Activated T-helper 2 cell treated with anti-CD3 and anti-CD28 coated beads, Interferon-gamma antibody, Interleukin-2, Interleukin-4, amounts not matched to agents 10 μg/mL and 5 μg/mL and 100 μg/mL, durations not matched to agents 14 hours and 24 hours and 36 hours (primary cell): Measurements from ENCODE around the gene SEC16A. TPM values are rescaled to one million over a fixed set of nuclear protein-coding genes. Genes with fewer than 3 reads are reported as not detected.

ENCODE experiments used
- DNase-seq: peaks from one replicate; pipeline ENCODE4 v3.0.0; 2021; ENCODE audit warnings: low spot score
- H3K27ac Mint-ChIP-seq: one replicate; pipeline ENCODE4 v1.8.0; 2021; ENCODE audit warnings: mixed read lengths
- H3K27me3 Mint-ChIP-seq: one replicate; pipeline ENCODE4 v1.8.0; 2021; ENCODE audit warnings: low read depth, mixed read lengths
- H3K36me3 Mint-ChIP-seq: one replicate; pipeline ENCODE4 v1.8.0; 2021; ENCODE audit warnings: low read depth, mixed read lengths
- H3K4me1 Mint-ChIP-seq: one replicate; pipeline ENCODE4 v1.8.0; 2021; ENCODE audit warnings: low read depth, mixed read lengths
- H3K4me3 Mint-ChIP-seq: one replicate; pipeline ENCODE4 v1.8.0; 2021; ENCODE audit warnings: low read depth, mild to moderate bottlenecking, moderate library complexity, mixed read lengths
- H3K9me3 Mint-ChIP-seq: one replicate; pipeline ENCODE4 v1.8.0; 2021; ENCODE audit warnings: mixed read lengths
- intact Hi-C: fragments of 100-400 bp; cut with micrococcal nuclease; formaldehyde crosslinking; loops from one replicate; pipeline ENCODE4 v1.15.1; 2023
- total RNA-seq: library from RNA; stranded (reverse); gene quantifications from 2 replicates; pipeline ENCODE4 v1.2.3, GENCODE V29; 2022

SEC16A gene
- total RNA-seq, 1 donor from 2014 or later: 74.5 TPM

DNA sequence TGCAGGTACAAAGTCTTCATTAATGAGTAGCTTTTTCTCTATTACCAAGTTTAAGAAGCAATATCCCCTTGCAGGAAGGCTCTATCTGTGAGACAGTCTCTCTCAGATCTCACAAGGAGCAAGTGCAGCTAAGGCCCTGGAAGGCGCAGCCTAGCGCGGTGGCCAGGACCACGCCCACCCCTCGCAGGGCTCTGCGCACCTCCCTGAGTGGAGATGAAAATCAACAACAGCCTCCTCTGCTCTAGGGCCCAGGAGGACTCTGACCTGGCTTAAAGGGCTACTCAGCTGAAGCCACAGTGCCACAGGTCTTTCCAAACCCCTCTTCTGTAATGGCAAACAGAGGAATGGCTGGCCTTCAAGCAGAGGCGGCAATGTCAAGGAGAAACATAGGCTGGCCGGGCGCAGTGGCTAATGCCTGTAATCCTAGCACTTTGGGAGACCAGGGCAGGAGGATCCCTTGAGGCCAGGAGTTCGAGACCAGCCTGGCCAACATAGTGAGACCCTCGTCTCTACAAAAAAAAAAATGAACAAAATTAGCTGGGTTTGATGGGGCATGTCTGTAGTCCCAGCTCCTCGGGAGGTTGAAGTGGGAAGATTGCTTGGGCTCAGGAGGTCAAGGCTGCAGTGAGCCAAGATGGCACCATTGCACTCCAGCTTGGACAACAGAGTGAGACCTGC, 11.9 kb downstream of the SEC16A start:
- no peaks in the 10 kb centered on the region for H3K9me3 Mint-ChIP-seq
- no peaks in the 10 kb centered on the region for H3K4me1 Mint-ChIP-seq
- peaks cover 63% of the 10 kb centered on the region for H3K36me3 Mint-ChIP-seq

GRCh38 chr9:136470356-136470755, 12.5 kb downstream of the SEC16A start:
- H3K9me3 Mint-ChIP-seq: no peaks in the 10 kb centered on the region

More for the DNA sequence above, 11.9 kb downstream of the SEC16A start:
- no peaks in the 10 kb centered on the region for H3K27me3 Mint-ChIP-seq
- no peak for DNase-seq
- intact Hi-C loops: no loop called here
- H3K4me3 Mint-ChIP-seq: no peak overlapping the region
- H3K27ac Mint-ChIP-seq: no peak overlapping the region

DNA sequence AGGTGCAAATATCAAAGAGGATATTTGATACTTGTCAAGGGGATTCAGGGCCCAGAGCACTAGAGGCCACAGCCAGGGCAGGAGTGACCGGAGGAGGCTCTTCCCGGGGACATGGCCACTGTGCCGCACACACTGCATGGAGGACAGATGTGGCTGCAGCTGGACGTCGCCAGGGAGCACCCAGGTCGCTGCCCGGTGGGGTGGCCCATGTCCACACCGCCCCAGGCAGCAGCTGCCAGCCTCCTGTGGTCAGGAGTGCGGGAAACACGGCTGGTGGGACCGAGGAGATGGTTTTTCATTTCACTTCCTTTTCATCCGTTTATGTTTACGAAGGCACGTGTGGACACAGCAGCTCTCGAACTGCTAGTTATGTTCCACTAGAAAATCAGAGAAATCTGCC, 15.1 kb downstream of the SEC16A start:
- H3K4me3 Mint-ChIP-seq: no peak overlapping the region
- DNase-seq: no peak
- no peak overlapping the region for H3K27ac Mint-ChIP-seq
- H3K4me1 Mint-ChIP-seq: no peaks in the 10 kb centered on the region
- H3K27me3 Mint-ChIP-seq: no peaks in the 10 kb centered on the region
- H3K36me3 Mint-ChIP-seq: peaks cover 62% of the 10 kb centered on the region
- H3K9me3 Mint-ChIP-seq: no peaks in the 10 kb centered on the region
- intact Hi-C loops: no loop called here

More at GRCh38 chr9:136470356-136470755, 12.5 kb downstream of the SEC16A start:
- Mint-ChIP-seq H3K27ac (no peak overlapping the region), H3K27me3 (no peaks in the 10 kb centered on the region), H3K4me3 (no peak overlapping the region), H3K4me1 (no peaks in the 10 kb centered on the region), H3K36me3 (peaks cover 63% of the 10 kb centered on the region)
- DNase-seq: no peak
- intact Hi-C loops: no loop called here

- no peaks in the 10 kb centered on the region for H3K9me3 Mint-ChIP-seq
- intact Hi-C loops: no loop called here
- H3K4me1 Mint-ChIP-seq: no peaks in the 10 kb centered on the region
- H3K4me3 Mint-ChIP-seq: no peak overlapping the region
- H3K27ac Mint-ChIP-seq: no peak overlapping the region
- no peak for DNase-seq
- no peaks in the 10 kb centered on the region for H3K27me3 Mint-ChIP-seq
- H3K36me3 Mint-ChIP-seq: peaks cover 72% of the 10 kb centered on the region
Measured at GRCh38 chr9:136466155-136466541, 16.7 kb downstream of the SEC16A start.

GRCh38 chr9:136465500-136466154, 17.2 kb downstream of the SEC16A start:
- no peaks in the 10 kb centered on the region for H3K4me1 Mint-ChIP-seq
- H3K4me3 Mint-ChIP-seq: no peak overlapping the region
- no peak for DNase-seq
- H3K27me3 Mint-ChIP-seq: no peaks in the 10 kb centered on the region
- H3K36me3 Mint-ChIP-seq: peaks cover 75% of the 10 kb centered on the region
- intact Hi-C loops: no loop called here
- no peak overlapping the region for H3K27ac Mint-ChIP-seq
- no peaks in the 10 kb centered on the region for H3K9me3 Mint-ChIP-seq

GRCh38 chr9:136464241-136464640, 18.6 kb downstream of the SEC16A start:
- Mint-ChIP-seq H3K4me3 (no peak overlapping the region), H3K4me1 (no peaks in the 10 kb centered on the region), H3K27me3 (no peaks in the 10 kb centered on the region), H3K36me3 (peaks cover 70% of the 10 kb centered on the region), H3K9me3 (no peaks in the 10 kb centered on the region), H3K27ac (no peak overlapping the region)
- intact Hi-C loops: no loop called here
- no peak for DNase-seq

GRCh38 chr9:136463578-136463977, 19.3 kb downstream of the SEC16A start:
- Mint-ChIP-seq H3K27me3 (no peaks in the 10 kb centered on the region), H3K9me3 (no peaks in the 10 kb centered on the region), H3K4me1 (no peaks in the 10 kb centered on the region), H3K27ac (no peak overlapping the region), H3K36me3 (peaks cover 74% of the 10 kb centered on the region), H3K4me3 (no peak overlapping the region)
- intact Hi-C loops: no loop called here
- DNase-seq: no peak

DNA sequence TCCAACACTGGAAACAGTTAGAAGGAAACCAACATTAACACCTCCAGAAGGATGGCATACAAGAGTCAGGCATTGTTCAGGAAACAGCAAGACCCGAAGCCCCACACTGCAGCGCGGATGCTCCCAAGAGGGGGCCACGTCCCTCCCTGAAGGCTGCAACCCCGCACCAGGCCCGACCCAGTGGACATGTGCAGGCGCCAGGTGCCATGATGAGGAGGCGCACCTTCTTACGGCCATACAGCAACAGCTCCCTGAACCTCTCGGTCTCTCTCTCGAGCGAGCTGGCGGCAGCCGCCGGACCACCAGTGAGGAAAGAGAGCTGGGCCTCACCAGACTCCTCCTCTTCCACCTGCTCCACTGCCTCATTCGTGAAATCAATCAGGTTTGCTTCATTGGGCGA, 20.2 kb downstream of the SEC16A start:
- H3K4me3 Mint-ChIP-seq: no peak overlapping the region
- no peak for DNase-seq
- H3K9me3 Mint-ChIP-seq: no peaks in the 10 kb centered on the region
- no peak overlapping the region for H3K27ac Mint-ChIP-seq
- H3K4me1 Mint-ChIP-seq: no peaks in the 10 kb centered on the region
- intact Hi-C loops: no loop called here
- H3K27me3 Mint-ChIP-seq: no peaks in the 10 kb centered on the region
- H3K36me3 Mint-ChIP-seq: peaks cover 78% of the 10 kb centered on the region

GRCh38 chr9:136460772-136461325, 22.0 kb downstream of the SEC16A start:
- intact Hi-C loops: no loop called here
- Mint-ChIP-seq H3K9me3 (no peaks in the 10 kb centered on the region), H3K4me3 (no peak overlapping the region), H3K4me1 (no peaks in the 10 kb centered on the region), H3K27ac (no peak overlapping the region), H3K27me3 (no peaks in the 10 kb centered on the region), H3K36me3 (peaks cover 79% of the 10 kb centered on the region)
- no peak for DNase-seq

DNA sequence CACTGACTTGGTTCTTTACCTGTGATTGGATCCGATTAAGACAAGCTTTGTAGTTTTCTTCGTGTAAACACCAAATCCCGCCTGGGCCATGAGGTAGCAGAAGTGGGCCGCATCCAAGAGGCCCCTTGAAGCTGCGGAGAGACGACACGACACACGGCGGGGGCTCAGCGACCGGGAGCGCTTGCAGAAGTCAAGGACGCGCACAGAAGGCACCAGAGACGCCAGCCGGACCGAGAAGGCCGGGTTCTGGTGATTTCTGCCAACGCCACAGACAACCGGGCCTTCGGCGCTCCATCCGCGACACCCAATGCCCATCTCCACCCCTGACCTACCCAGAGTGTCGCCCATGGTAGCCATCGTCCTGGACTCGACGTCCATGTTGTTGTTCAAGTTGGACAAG, 23.4 kb downstream of the SEC16A start:
- no peak overlapping the region for H3K27ac Mint-ChIP-seq
- no peak overlapping the region for H3K4me3 Mint-ChIP-seq
- intact Hi-C loops: no loop called here
- H3K27me3 Mint-ChIP-seq: no peaks in the 10 kb centered on the region
- H3K36me3 Mint-ChIP-seq: peaks cover 73% of the 10 kb centered on the region
- H3K4me1 Mint-ChIP-seq: no peaks in the 10 kb centered on the region
- DNase-seq: no peak
- no peaks in the 10 kb centered on the region for H3K9me3 Mint-ChIP-seq

DNA sequence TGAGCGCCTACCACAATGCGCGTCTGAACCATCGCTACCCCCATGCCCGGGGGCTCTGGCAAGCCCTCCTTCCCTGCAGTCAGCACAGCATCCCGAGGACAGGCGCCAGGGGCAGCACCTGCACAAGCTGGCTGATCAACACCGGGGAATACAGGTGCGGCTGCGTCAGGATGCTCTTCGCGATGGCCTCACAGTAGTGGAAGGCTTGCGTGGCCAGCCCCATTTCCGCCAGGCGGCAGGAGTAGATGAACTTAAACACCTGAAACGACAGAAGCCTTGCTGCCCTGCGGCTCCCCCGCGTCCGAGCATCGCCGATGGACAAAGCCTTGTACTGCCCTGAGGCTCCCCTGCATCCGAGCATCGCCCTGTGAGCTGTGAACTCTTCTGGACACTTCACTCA, 25.5 kb downstream of the SEC16A start:
- H3K4me3 Mint-ChIP-seq: no peak overlapping the region
- H3K9me3 Mint-ChIP-seq: no peaks in the 10 kb centered on the region
- peaks cover 70% of the 10 kb centered on the region for H3K36me3 Mint-ChIP-seq

DNA sequence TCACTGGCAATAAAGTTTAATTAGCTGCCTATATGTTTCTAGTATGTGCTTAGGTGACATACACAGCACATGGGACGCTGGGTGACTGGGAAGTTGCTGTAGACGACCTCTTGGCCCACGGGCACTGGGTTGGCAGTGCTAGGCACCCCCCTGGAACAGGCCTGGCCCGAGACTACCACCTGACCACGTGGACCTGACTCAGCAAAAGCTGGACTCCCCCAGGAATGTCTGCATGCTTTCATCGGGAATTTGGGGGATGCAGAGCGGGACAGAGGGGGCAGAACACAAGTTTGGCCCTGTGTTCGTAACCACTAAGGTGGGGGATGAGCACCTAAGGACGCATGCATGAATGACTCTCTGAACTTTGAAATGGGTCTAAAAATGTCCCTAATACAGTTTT, 26.6 kb downstream of the SEC16A start:
- Mint-ChIP-seq H3K4me1 (no peaks in the 10 kb centered on the region), H3K36me3 (peaks cover 71% of the 10 kb centered on the region), H3K4me3 (no peak overlapping the region), H3K27ac (no peak overlapping the region), H3K27me3 (no peaks in the 10 kb centered on the region), H3K9me3 (no peaks in the 10 kb centered on the region)
- intact Hi-C loops: no loop called here
- no peak for DNase-seq

More for the DNA sequence above, 25.5 kb downstream of the SEC16A start:
- intact Hi-C loops: no loop called here
- H3K27me3 Mint-ChIP-seq: no peaks in the 10 kb centered on the region
- no peak overlapping the region for H3K27ac Mint-ChIP-seq
- DNase-seq: no peak
- no peaks in the 10 kb centered on the region for H3K4me1 Mint-ChIP-seq
